Cardiac fibroblast (primary cell): ENCODE data around the gene APOO.

Experiments used
- DNase-seq, 2 donors: peaks; one replicate each; pipeline versions ENCODE4 v3.0.0 to v3.0.0-alpha.2; 2010; ENCODE audit warnings: low read depth in 2 of 2
- H3K4me3 ChIP-seq, 2 donors: replicated peaks in 1 of 2; 1 replicate in 1 of 2; 2 replicates in 1 of 2; pipeline ENCODE4 v1.5.1; 2011; ENCODE audit warnings: low read depth in 2 of 2, low read length in 2 of 2, mild to moderate bottlenecking in 2 of 2, moderate library complexity in 1 of 2
- TF ChIP-seq, protein P1 (sequence below): IDR thresholded peaks from one replicate; pipeline ENCODE4 v1.5.1; 2011; ENCODE audit warnings: low read depth, mild to moderate bottlenecking, low read length, inconsistent platforms

APOO gene

DNA sequence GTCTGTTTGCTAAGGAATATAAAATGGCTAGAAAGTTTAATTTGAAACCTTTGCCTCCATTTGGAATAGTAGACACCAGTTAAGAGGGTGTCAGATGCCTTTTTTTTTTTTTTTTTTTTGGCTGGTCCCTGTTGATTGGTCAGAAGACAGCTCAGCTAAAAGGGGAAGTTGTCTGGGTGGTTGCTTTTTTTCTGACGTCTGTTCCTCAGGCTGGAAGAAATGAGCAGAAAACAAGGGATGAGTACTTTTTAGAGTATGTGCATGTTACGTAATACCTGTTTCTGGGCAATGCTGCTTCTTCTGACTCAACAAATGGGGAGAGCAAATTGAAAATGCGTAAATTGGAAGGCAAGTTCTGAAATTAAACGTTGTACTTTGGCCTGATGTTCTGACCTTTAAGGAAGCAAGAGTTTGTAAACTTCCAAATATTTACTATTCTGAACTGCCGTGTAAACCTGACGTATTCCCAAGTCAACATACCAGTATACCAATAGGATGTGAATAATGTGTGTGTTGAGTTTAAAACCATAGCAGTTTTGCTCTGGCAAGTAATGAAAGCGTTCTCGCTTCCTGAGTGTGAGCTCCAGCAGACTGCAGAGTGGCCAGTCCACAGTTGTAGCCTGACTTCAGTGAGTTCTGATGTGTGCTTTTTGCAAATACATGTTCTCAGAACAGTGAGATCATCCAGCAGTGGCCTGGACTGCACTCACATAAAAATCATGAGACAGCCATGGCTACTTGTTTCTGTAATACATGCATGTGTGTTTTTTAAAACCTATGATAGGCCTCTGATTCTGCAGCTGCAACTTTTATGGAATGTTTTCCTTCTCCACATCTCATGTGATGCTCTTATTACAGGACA is 123.0 kb downstream of the APOO start:
- TF ChIP-seq, protein P1, sequence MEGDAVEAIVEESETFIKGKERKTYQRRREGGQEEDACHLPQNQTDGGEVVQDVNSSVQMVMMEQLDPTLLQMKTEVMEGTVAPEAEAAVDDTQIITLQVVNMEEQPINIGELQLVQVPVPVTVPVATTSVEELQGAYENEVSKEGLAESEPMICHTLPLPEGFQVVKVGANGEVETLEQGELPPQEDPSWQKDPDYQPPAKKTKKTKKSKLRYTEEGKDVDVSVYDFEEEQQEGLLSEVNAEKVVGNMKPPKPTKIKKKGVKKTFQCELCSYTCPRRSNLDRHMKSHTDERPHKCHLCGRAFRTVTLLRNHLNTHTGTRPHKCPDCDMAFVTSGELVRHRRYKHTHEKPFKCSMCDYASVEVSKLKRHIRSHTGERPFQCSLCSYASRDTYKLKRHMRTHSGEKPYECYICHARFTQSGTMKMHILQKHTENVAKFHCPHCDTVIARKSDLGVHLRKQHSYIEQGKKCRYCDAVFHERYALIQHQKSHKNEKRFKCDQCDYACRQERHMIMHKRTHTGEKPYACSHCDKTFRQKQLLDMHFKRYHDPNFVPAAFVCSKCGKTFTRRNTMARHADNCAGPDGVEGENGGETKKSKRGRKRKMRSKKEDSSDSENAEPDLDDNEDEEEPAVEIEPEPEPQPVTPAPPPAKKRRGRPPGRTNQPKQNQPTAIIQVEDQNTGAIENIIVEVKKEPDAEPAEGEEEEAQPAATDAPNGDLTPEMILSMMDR, result no peak
- H3K4me3 ChIP-seq, result peak overlapping the region; percentile 68 to 73
- peak; percentile 82 to 91 for DNase-seq

DNA sequence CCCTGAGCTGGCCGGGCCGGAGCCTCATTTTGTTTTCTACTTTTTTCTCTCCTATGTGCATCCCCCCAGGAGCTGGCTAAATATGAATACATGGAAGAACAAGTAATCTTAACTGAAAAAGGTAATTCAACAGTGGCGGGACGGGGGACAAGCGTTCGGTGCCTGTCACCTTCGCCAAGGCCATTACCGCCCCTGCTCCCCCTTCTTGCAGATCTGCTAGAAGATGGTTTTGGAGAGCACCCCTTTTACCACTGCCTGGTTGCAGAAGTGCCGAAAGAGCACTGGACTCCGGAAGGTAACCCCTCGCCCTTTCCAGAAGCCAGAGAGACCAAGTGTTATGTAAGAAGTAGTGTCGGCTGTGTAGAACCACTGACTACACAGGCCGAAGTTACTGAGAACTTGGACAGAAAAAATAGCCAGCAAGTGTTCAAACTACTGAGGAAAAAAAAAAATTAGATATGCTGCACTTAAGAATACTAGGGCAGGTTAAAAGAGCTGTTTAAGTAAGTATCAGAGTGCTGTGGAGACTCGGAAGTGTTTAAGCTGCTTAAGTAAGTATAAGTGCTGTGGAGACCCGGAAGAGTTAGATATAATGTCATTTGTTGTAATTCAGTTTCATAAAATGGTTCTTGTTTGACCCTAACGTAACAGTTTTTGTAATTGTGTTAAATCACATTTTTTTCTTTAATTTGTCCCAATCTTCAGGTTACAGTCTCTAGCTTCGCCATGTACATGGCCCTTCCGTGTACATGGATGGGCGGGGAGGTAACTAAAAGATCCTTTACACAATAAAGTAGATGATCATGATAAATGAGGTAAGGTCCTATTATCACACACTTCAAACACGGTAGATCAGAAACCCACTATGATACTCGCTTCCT is 123.9 kb downstream of the APOO start:
- TF ChIP-seq, protein P1, result no peak
- peak; percentile 29 to 37 for DNase-seq
- peak overlapping the region; percentile 68 to 73 for H3K4me3 ChIP-seq
